BLaER1 treated with 17β-estradiol and CSF1 and Interleukin-3, amounts not matched to agents 10 nM and 100 nM (cell line): ENCODE measurements around the gene RMP24.
A peak's percentile ranks its signal among the peaks of the same experiment; 100 is the strongest.

ENCODE experiments used
- H3K27ac ChIP-seq, 11 experiments: shearing (Covaris generic); formaldehyde crosslinking; 2 replicates each; pipeline ENCODE4 v1.8.1; 2022
- H3K27me3 ChIP-seq, 11 experiments: shearing (Covaris generic); formaldehyde crosslinking; 2 replicates each; pipeline ENCODE4 v1.8.1; 2022
- H3K36me3 ChIP-seq, 11 experiments: shearing (Covaris generic); formaldehyde crosslinking; 2 replicates each; pipeline ENCODE4 v1.8.1; 2022
- H3K4me1 ChIP-seq, 10 experiments: shearing (Covaris generic); formaldehyde crosslinking; 2 replicates each; pipeline ENCODE4 v1.8.1; 2022
- H3K4me2 ChIP-seq, 11 experiments: shearing (Covaris generic); formaldehyde crosslinking; 2 replicates each; pipeline ENCODE4 v1.8.1; 2022
- H3K4me3 ChIP-seq, 10 experiments: shearing (Covaris generic); formaldehyde crosslinking; 2 replicates each; pipeline ENCODE4 v1.8.1; 2022
- H3K9ac ChIP-seq, 11 experiments: shearing (Covaris generic); formaldehyde crosslinking; 2 replicates each; pipeline ENCODE4 v1.8.1; 2022
- H3K9me3 ChIP-seq, 11 experiments: shearing (Covaris generic); formaldehyde crosslinking; replicated peaks in 1 of 11; 2 replicates each; pipeline ENCODE4 v1.8.1; 2022
- H4K20me1 ChIP-seq, 11 experiments: shearing (Covaris generic); formaldehyde crosslinking; 2 replicates each; pipeline ENCODE4 v1.8.1; 2022
- Cebpa-rat ChIP-seq, 11 experiments: shearing (Covaris generic); IDR thresholded peaks; 2 replicates each; pipeline ENCODE4 v1.8.1; 2022

Gene RMP24

GRCh38 chr18:35972197-35973000 is at the start of gene RMP24:
Gene RMP24 (plus strand): TSS chr18:35972679.
- H3K9me3 ChIP-seq, result no peaks in the 10 kb centered on the region
- H3K4me3 ChIP-seq, result peak within 1 kb of the TSS; percentile 71 to 98 (median 88)

GRCh38 chr18:35923939-35924684 is 48.4 kb upstream of the RMP24 start:
- H3K4me2 ChIP-seq, result no peak overlapping the region
- no peaks in the 10 kb centered on the region for H4K20me1 ChIP-seq
- no peaks in the 10 kb centered on the region for H3K9me3 ChIP-seq
- no peak for TF ChIP-seq Cebpa-rat (IDR thresholded peaks at IDR 0.05)
- no peak overlapping the region for H3K4me3 ChIP-seq
- H3K27me3 ChIP-seq, result no peaks in the 10 kb centered on the region
- no peak overlapping the region for H3K27ac ChIP-seq
- peaks cover 0 to 3% (median 0%) of the 10 kb centered on the region in 10 experiments; a peak in 2 of 20 replicates for H3K4me1 ChIP-seq
- no peaks in the 10 kb centered on the region for H3K36me3 ChIP-seq
- H3K9ac ChIP-seq, result no peak overlapping the region

More at GRCh38 chr18:35972197-35973000, at the start of gene RMP24:
- Histone ChIP-seq H3K9ac (peak within 1 kb of the TSS; percentile 77 to 93 (median 90)), H3K36me3 (peaks cover 27 to 42% (median 37%) of the 10 kb centered on the region in 11 experiments), H3K27me3 (no peaks in the 10 kb centered on the region), H4K20me1 (peaks cover 0 to 12% (median 0%) of the 10 kb centered on the region in 11 experiments; a peak in 4 of 22 replicates), H3K4me1 (peaks cover 30 to 48% (median 38%) of the 10 kb centered on the region in 10 experiments), H3K27ac (peak within 1 kb of the TSS; percentile 67 to 91 (median 86)), H3K4me2 (peak within 1 kb of the TSS; percentile 80 to 96 (median 90))
- TF ChIP-seq Cebpa-rat (IDR thresholded peaks at IDR 0.05), result no peak

GRCh38 chr18:35926884-35927283 is 45.6 kb upstream of the RMP24 start:
- H3K27ac ChIP-seq, result no peak overlapping the region
- no peak overlapping the region for H3K4me3 ChIP-seq
- no peak overlapping the region for H3K9ac ChIP-seq
- TF ChIP-seq Cebpa-rat (IDR thresholded peaks at IDR 0.05), result no peak
- H3K4me1 ChIP-seq, result no peaks in the 10 kb centered on the region
- H4K20me1 ChIP-seq, result no peaks in the 10 kb centered on the region
- H3K9me3 ChIP-seq, result peaks cover 10 to 14% (median 12%) of the 10 kb centered on the region in 11 experiments
- no peaks in the 10 kb centered on the region for H3K27me3 ChIP-seq
- no peak overlapping the region for H3K4me2 ChIP-seq
- no peaks in the 10 kb centered on the region for H3K36me3 ChIP-seq

- no peaks in the 10 kb centered on the region for H3K4me1 ChIP-seq
- no peak overlapping the region for H3K27ac ChIP-seq
- no peaks in the 10 kb centered on the region for H4K20me1 ChIP-seq
- no peaks in the 10 kb centered on the region for H3K27me3 ChIP-seq
- H3K4me2 ChIP-seq, result no peak overlapping the region
- no peaks in the 10 kb centered on the region for H3K36me3 ChIP-seq
- TF ChIP-seq Cebpa-rat (IDR thresholded peaks at IDR 0.05), result no peak
- H3K9me3 ChIP-seq, result peaks cover 10 to 14% (median 12%) of the 10 kb centered on the region in 11 experiments
- no peak overlapping the region for H3K9ac ChIP-seq
- H3K4me3 ChIP-seq, result no peak overlapping the region
Measured at GRCh38 chr18:35927430-35927829, 45.0 kb upstream of the RMP24 start.

GRCh38 chr18:35933982-35934381 is 38.5 kb upstream of the RMP24 start:
- Histone ChIP-seq H3K36me3 (no peaks in the 10 kb centered on the region), H3K4me2 (no peak overlapping the region), H3K4me1 (peaks cover 0 to 12% (median 0%) of the 10 kb centered on the region in 10 experiments; a peak in 3 of 20 replicates), H3K9ac (no peak overlapping the region), H3K9me3 (peaks cover 10 to 14% (median 12%) of the 10 kb centered on the region in 11 experiments), H3K4me3 (no peak overlapping the region), H3K27ac (no peak overlapping the region), H3K27me3 (no peaks in the 10 kb centered on the region), H4K20me1 (no peaks in the 10 kb centered on the region)
- TF ChIP-seq Cebpa-rat (IDR thresholded peaks at IDR 0.05), result no peak

GRCh38 chr18:35934891-35935290 is 37.6 kb upstream of the RMP24 start:
- H3K4me3 ChIP-seq, result no peak overlapping the region
- H3K36me3 ChIP-seq, result no peaks in the 10 kb centered on the region
- H4K20me1 ChIP-seq, result no peaks in the 10 kb centered on the region
- H3K27ac ChIP-seq, result no peak overlapping the region
- H3K9me3 ChIP-seq, result peaks cover 6 to 8% (median 7%) of the 10 kb centered on the region in 11 experiments
- no peaks in the 10 kb centered on the region for H3K27me3 ChIP-seq
- H3K4me2 ChIP-seq, result no peak overlapping the region
- H3K9ac ChIP-seq, result no peak overlapping the region
- TF ChIP-seq Cebpa-rat (IDR thresholded peaks at IDR 0.05), result no peak
- H3K4me1 ChIP-seq, result peaks cover 0 to 12% (median 0%) of the 10 kb centered on the region in 10 experiments; a peak in 3 of 20 replicates

- Histone ChIP-seq H3K9ac (no peak overlapping the region), H4K20me1 (no peaks in the 10 kb centered on the region), H3K4me1 (peaks cover 0 to 12% (median 0%) of the 10 kb centered on the region in 10 experiments; a peak in 3 of 20 replicates), H3K27me3 (no peaks in the 10 kb centered on the region), H3K9me3 (no peaks in the 10 kb centered on the region; a peak in 1 of 22 replicates), H3K36me3 (no peaks in the 10 kb centered on the region), H3K4me2 (no peak overlapping the region), H3K4me3 (no peak overlapping the region), H3K27ac (no peak overlapping the region)
- TF ChIP-seq Cebpa-rat (IDR thresholded peaks at IDR 0.05), result no peak
Measured at GRCh38 chr18:35935805-35936204, 36.7 kb upstream of the RMP24 start.

GRCh38 chr18:35936951-35937350 is 35.5 kb upstream of the RMP24 start:
- no peak overlapping the region for H3K4me3 ChIP-seq
- TF ChIP-seq Cebpa-rat (IDR thresholded peaks at IDR 0.05), result no peak

GRCh38 chr18:35938158-35938557 is 34.3 kb upstream of the RMP24 start:
- no peak overlapping the region for H3K4me3 ChIP-seq
- no peaks in the 10 kb centered on the region for H3K36me3 ChIP-seq
- peaks cover 0 to 12% (median 0%) of the 10 kb centered on the region in 10 experiments; a peak in 3 of 20 replicates for H3K4me1 ChIP-seq
- peak overlapping the region in 1 of 11 experiments; percentile 5; a peak in 1 of 22 replicates for H3K27ac ChIP-seq
- no peaks in the 10 kb centered on the region for H3K9me3 ChIP-seq
- no peak overlapping the region for H3K9ac ChIP-seq
- no peaks in the 10 kb centered on the region for H4K20me1 ChIP-seq
- TF ChIP-seq Cebpa-rat (IDR thresholded peaks at IDR 0.05), result no peak
- no peaks in the 10 kb centered on the region for H3K27me3 ChIP-seq
- no peak overlapping the region; a peak in 1 of 22 replicates for H3K4me2 ChIP-seq

More at GRCh38 chr18:35936951-35937350, 35.5 kb upstream of the RMP24 start:
- no peaks in the 10 kb centered on the region for H3K9me3 ChIP-seq
- no peak overlapping the region for H3K9ac ChIP-seq
- H3K4me1 ChIP-seq, result peaks cover 0 to 12% (median 0%) of the 10 kb centered on the region in 10 experiments; a peak in 3 of 20 replicates
- no peak overlapping the region for H3K27ac ChIP-seq
- H3K27me3 ChIP-seq, result no peaks in the 10 kb centered on the region
- no peaks in the 10 kb centered on the region for H4K20me1 ChIP-seq
- no peak overlapping the region for H3K4me2 ChIP-seq
- H3K36me3 ChIP-seq, result no peaks in the 10 kb centered on the region
